ENCODE data around the gene BET1L.

Gene BET1L

GRCh38 chr11:212150-213100, 5.2 kb upstream of the BET1L start:
- no peak overlapping the region for H3K9ac ChIP-seq (ENCODE audit: low read length)
- H3K4me1 ChIP-seq (ENCODE audit: control insufficient read depth, insufficient read depth, low read length) = peaks cover 13% of the 10 kb centered on the region
- H3K27me3 ChIP-seq (ENCODE audit: control insufficient read depth, insufficient read depth, low read length) = no peaks in the 10 kb centered on the region
- peaks cover 27% of the 10 kb centered on the region for H3K36me3 ChIP-seq (ENCODE audit: control insufficient read depth, insufficient read depth, low read length)
- no peak overlapping the region for H3K4me3 ChIP-seq (ENCODE audit: low read length)
- H3K9me3 ChIP-seq (ENCODE audit: control insufficient read depth, low read length) = no peaks in the 10 kb centered on the region

- H3K9me3 ChIP-seq (ENCODE audit: control insufficient read depth, low read length) = no peaks in the 10 kb centered on the region
- no peak overlapping the region for H3K4me3 ChIP-seq (ENCODE audit: low read length)
- no peaks in the 10 kb centered on the region for H3K27me3 ChIP-seq (ENCODE audit: control insufficient read depth, insufficient read depth, low read length)
- H3K9ac ChIP-seq (ENCODE audit: low read length) = no peak overlapping the region
- H3K36me3 ChIP-seq (ENCODE audit: control insufficient read depth, insufficient read depth, low read length) = peaks cover 27% of the 10 kb centered on the region
- peaks cover 13% of the 10 kb centered on the region for H3K4me1 ChIP-seq (ENCODE audit: control insufficient read depth, insufficient read depth, low read length)
Observed at GRCh38 chr11:211741-212140, 4.5 kb upstream of the BET1L start.

GRCh38 chr11:211295-211694, 4.1 kb upstream of the BET1L start:
- no peak overlapping the region for H3K9ac ChIP-seq (ENCODE audit: low read length)
- H3K9me3 ChIP-seq (ENCODE audit: control insufficient read depth, low read length) = no peaks in the 10 kb centered on the region
- H3K4me3 ChIP-seq (ENCODE audit: low read length) = no peak overlapping the region
- H3K4me1 ChIP-seq (ENCODE audit: control insufficient read depth, insufficient read depth, low read length) = peaks cover 15% of the 10 kb centered on the region
- H3K36me3 ChIP-seq (ENCODE audit: control insufficient read depth, insufficient read depth, low read length) = peaks cover 27% of the 10 kb centered on the region
- H3K27me3 ChIP-seq (ENCODE audit: control insufficient read depth, insufficient read depth, low read length) = no peaks in the 10 kb centered on the region

GRCh38 chr11:210803-211180, 3.6 kb upstream of the BET1L start:
- no peaks in the 10 kb centered on the region for H3K27me3 ChIP-seq (ENCODE audit: control insufficient read depth, insufficient read depth, low read length)
- no peaks in the 10 kb centered on the region for H3K9me3 ChIP-seq (ENCODE audit: control insufficient read depth, low read length)
- no peak overlapping the region for H3K9ac ChIP-seq (ENCODE audit: low read length)
- H3K36me3 ChIP-seq (ENCODE audit: control insufficient read depth, insufficient read depth, low read length) = peaks cover 27% of the 10 kb centered on the region
- H3K4me1 ChIP-seq (ENCODE audit: control insufficient read depth, insufficient read depth, low read length) = peaks cover 20% of the 10 kb centered on the region
- no peak overlapping the region for H3K4me3 ChIP-seq (ENCODE audit: low read length)

GRCh38 chr11:210122-210802, 3.1 kb upstream of the BET1L start:
- H3K4me3 ChIP-seq (ENCODE audit: low read length) = peak overlapping the region; percentile 37
- H3K9ac ChIP-seq (ENCODE audit: low read length) = peak overlapping the region; percentile 97
- peaks cover 25% of the 10 kb centered on the region for H3K4me1 ChIP-seq (ENCODE audit: control insufficient read depth, insufficient read depth, low read length)

GRCh38 chr11:209275-210121, 2.3 kb upstream of the BET1L start:
- Histone ChIP-seq H3K9ac (ENCODE audit: low read length) (peak overlapping the region; percentile 97), H3K4me3 (ENCODE audit: low read length) (peak overlapping the region; percentile 37), H3K9me3 (ENCODE audit: control insufficient read depth, low read length) (no peaks in the 10 kb centered on the region), H3K4me1 (ENCODE audit: control insufficient read depth, insufficient read depth, low read length) (peaks cover 29% of the 10 kb centered on the region), H3K36me3 (ENCODE audit: control insufficient read depth, insufficient read depth, low read length) (peaks cover 27% of the 10 kb centered on the region), H3K27me3 (ENCODE audit: control insufficient read depth, insufficient read depth, low read length) (no peaks in the 10 kb centered on the region)

More at GRCh38 chr11:210122-210802, 3.1 kb upstream of the BET1L start:
- Histone ChIP-seq H3K27me3 (ENCODE audit: control insufficient read depth, insufficient read depth, low read length) (no peaks in the 10 kb centered on the region), H3K9me3 (ENCODE audit: control insufficient read depth, low read length) (no peaks in the 10 kb centered on the region), H3K36me3 (ENCODE audit: control insufficient read depth, insufficient read depth, low read length) (peaks cover 27% of the 10 kb centered on the region)

GRCh38 chr11:208917-209260, 1.7 kb upstream of the BET1L start:
- Histone ChIP-seq H3K4me1 (ENCODE audit: control insufficient read depth, insufficient read depth, low read length) (peaks cover 29% of the 10 kb centered on the region), H3K4me3 (ENCODE audit: low read length) (peak overlapping the region; percentile 37), H3K9ac (ENCODE audit: low read length) (peak overlapping the region; percentile 97), H3K36me3 (ENCODE audit: control insufficient read depth, insufficient read depth, low read length) (peaks cover 27% of the 10 kb centered on the region), H3K27me3 (ENCODE audit: control insufficient read depth, insufficient read depth, low read length) (no peaks in the 10 kb centered on the region), H3K9me3 (ENCODE audit: control insufficient read depth, low read length) (no peaks in the 10 kb centered on the region)

- H3K9me3 ChIP-seq (ENCODE audit: control insufficient read depth, low read length) = no peaks in the 10 kb centered on the region
- peak overlapping the region; percentile 97 for H3K9ac ChIP-seq (ENCODE audit: low read length)
- H3K4me1 ChIP-seq (ENCODE audit: control insufficient read depth, insufficient read depth, low read length) = peaks cover 29% of the 10 kb centered on the region
- peak overlapping the region; percentile 88 for H3K4me3 ChIP-seq (ENCODE audit: low read length)
- peaks cover 29% of the 10 kb centered on the region for H3K36me3 ChIP-seq (ENCODE audit: control insufficient read depth, insufficient read depth, low read length)
- no peaks in the 10 kb centered on the region for H3K27me3 ChIP-seq (ENCODE audit: control insufficient read depth, insufficient read depth, low read length)
Observed at GRCh38 chr11:208181-208916, 1.1 kb upstream of the BET1L start.

- Histone ChIP-seq H3K9me3 (ENCODE audit: control insufficient read depth, low read length) (no peaks in the 10 kb centered on the region), H3K36me3 (ENCODE audit: control insufficient read depth, insufficient read depth, low read length) (peaks cover 26% of the 10 kb centered on the region), H3K27me3 (ENCODE audit: control insufficient read depth, insufficient read depth, low read length) (no peaks in the 10 kb centered on the region), H3K4me3 (ENCODE audit: low read length) (peak overlapping the region; percentile 88), H3K9ac (ENCODE audit: low read length) (peak overlapping the region; percentile 97), H3K4me1 (ENCODE audit: control insufficient read depth, insufficient read depth, low read length) (peaks cover 29% of the 10 kb centered on the region)
Observed at GRCh38 chr11:207863-208180, 623 bp upstream of the BET1L start.

GRCh38 chr11:206526-207207, 532 bp downstream of the BET1L start:
- no peaks in the 10 kb centered on the region for H3K27me3 ChIP-seq (ENCODE audit: control insufficient read depth, insufficient read depth, low read length)
- peaks cover 17% of the 10 kb centered on the region for H3K36me3 ChIP-seq (ENCODE audit: control insufficient read depth, insufficient read depth, low read length)
- peaks cover 29% of the 10 kb centered on the region for H3K4me1 ChIP-seq (ENCODE audit: control insufficient read depth, insufficient read depth, low read length)
- H3K9ac ChIP-seq (ENCODE audit: low read length) = peak overlapping the region; percentile 97
- H3K9me3 ChIP-seq (ENCODE audit: control insufficient read depth, low read length) = no peaks in the 10 kb centered on the region
- H3K4me3 ChIP-seq (ENCODE audit: low read length) = peak overlapping the region; percentile 89

GRCh38 chr11:206002-206384, 1.2 kb downstream of the BET1L start:
- Histone ChIP-seq H3K9me3 (ENCODE audit: control insufficient read depth, low read length) (no peaks in the 10 kb centered on the region), H3K36me3 (ENCODE audit: control insufficient read depth, insufficient read depth, low read length) (peaks cover 17% of the 10 kb centered on the region), H3K4me3 (ENCODE audit: low read length) (peak overlapping the region; percentile 89), H3K4me1 (ENCODE audit: control insufficient read depth, insufficient read depth, low read length) (peaks cover 29% of the 10 kb centered on the region), H3K9ac (ENCODE audit: low read length) (peak overlapping the region; percentile 97), H3K27me3 (ENCODE audit: control insufficient read depth, insufficient read depth, low read length) (no peaks in the 10 kb centered on the region)
